Ishikawa (cell line): ENCODE measurements around the gene GABRD.

ENCODE experiments used
- MAX ChIP-seq: IDR thresholded peaks from 2 replicates; pipeline ENCODE4 v1.6.1; 2012
- TAF1 ChIP-seq: IDR thresholded peaks from 2 replicates; pipeline ENCODE4 v1.6.1; 2012; ENCODE audit warnings: low read depth, mild to moderate bottlenecking

DNA sequence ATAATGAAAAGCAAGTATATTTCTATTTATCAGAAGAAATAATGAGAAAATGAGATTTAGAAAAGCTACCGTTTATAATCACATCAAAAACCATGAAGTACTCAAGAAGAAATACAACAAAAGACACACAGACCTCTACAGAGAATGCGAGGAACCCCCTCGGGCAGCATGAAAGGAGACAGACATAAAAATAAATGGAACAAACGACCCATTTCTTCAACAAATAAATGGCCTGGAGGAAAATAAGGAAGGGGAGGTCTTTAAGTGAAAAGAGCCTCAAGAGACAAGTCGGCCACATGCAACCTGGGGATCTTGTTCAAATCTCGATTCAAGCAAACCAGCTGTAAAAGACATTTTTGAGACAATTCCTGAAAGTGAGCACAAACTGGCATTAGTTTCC is 21.6 kb upstream of the GABRD start:
- TF ChIP-seq MAX (no peak), TAF1 (no peak)
